ENCODE measurements around the gene LAIR1.

LAIR1 gene

GRCh38 chr19:54317108-54317964 lies 47.4 kb downstream of the LAIR1 start:
- no peaks in the 10 kb centered on the region for H4K20me1 ChIP-seq (ENCODE audit: insufficient read depth, low read length)
- no peak overlapping the region for H3K4me2 ChIP-seq (ENCODE audit: low read length)
- no peak overlapping the region for H3K4me3 ChIP-seq (ENCODE audit: low read depth, low read length, poor library complexity, severe bottlenecking)
- H3K27me3 ChIP-seq (ENCODE audit: insufficient read depth, low read length), result peaks cover 7% of the 10 kb centered on the region; the same call in 1 of the 2 replicates
- no peaks in the 10 kb centered on the region for H3K9me2 ChIP-seq (ENCODE audit: low read depth, low read length)
- H3K27ac ChIP-seq (ENCODE audit: low read depth, low read length, poor library complexity, severe bottlenecking), result no peak overlapping the region
- TF ChIP-seq CTCF (IDR thresholded peaks at IDR 0.05; ENCODE audit: low read length) (no peak), EZH2 (IDR thresholded peaks at IDR 0.05; ENCODE audit: borderline replicate concordance, low read length) (no peak)
- no peaks in the 10 kb centered on the region for H3K36me3 ChIP-seq (ENCODE audit: insufficient read depth, low read length)
- H3K79me2 ChIP-seq (ENCODE audit: insufficient read depth, low read length), result no peaks in the 10 kb centered on the region
- H3K4me1 ChIP-seq (ENCODE audit: insufficient read depth, low read length, severe bottlenecking), result no peaks in the 10 kb centered on the region
- H3K9me3 ChIP-seq (ENCODE audit: low read length), result no peaks in the 10 kb centered on the region
- no peak overlapping the region for H3K9ac ChIP-seq (ENCODE audit: low read length)
- H2AFZ ChIP-seq (ENCODE audit: low read length), result no peak overlapping the region
- no peaks in the 10 kb centered on the region for H3F3A ChIP-seq (ENCODE audit: insufficient read depth, low read length)

- TF ChIP-seq CTCF (IDR thresholded peaks at IDR 0.05; ENCODE audit: low read length), result no peak
- no peak for TF ChIP-seq EZH2 (IDR thresholded peaks at IDR 0.05; ENCODE audit: borderline replicate concordance, low read length)
- H3K4me3 ChIP-seq (ENCODE audit: low read depth, low read length, poor library complexity, severe bottlenecking), result no peak overlapping the region
- no peaks in the 10 kb centered on the region for H3K4me1 ChIP-seq (ENCODE audit: insufficient read depth, low read length, severe bottlenecking)
- H3K9me2 ChIP-seq (ENCODE audit: low read depth, low read length), result no peaks in the 10 kb centered on the region
- no peak overlapping the region for H2AFZ ChIP-seq (ENCODE audit: low read length)
- H3K4me2 ChIP-seq (ENCODE audit: low read length), result no peak overlapping the region
- no peaks in the 10 kb centered on the region for H3K79me2 ChIP-seq (ENCODE audit: insufficient read depth, low read length)
- peaks cover 7% of the 10 kb centered on the region; the same call in 1 of the 2 replicates for H3K27me3 ChIP-seq (ENCODE audit: insufficient read depth, low read length)
- H3F3A ChIP-seq (ENCODE audit: insufficient read depth, low read length), result no peaks in the 10 kb centered on the region
- no peaks in the 10 kb centered on the region for H3K9me3 ChIP-seq (ENCODE audit: low read length)
- H4K20me1 ChIP-seq (ENCODE audit: insufficient read depth, low read length), result no peaks in the 10 kb centered on the region
- no peak overlapping the region for H3K9ac ChIP-seq (ENCODE audit: low read length)
- no peaks in the 10 kb centered on the region for H3K36me3 ChIP-seq (ENCODE audit: insufficient read depth, low read length)
- no peak overlapping the region for H3K27ac ChIP-seq (ENCODE audit: low read depth, low read length, poor library complexity, severe bottlenecking)
These were observed 48.0 kb downstream of the LAIR1 start for GRCh38 chr19:54316746-54317107.

GRCh38 chr19:54315956-54316355 lies 48.8 kb downstream of the LAIR1 start:
- no peaks in the 10 kb centered on the region for H3K79me2 ChIP-seq (ENCODE audit: insufficient read depth, low read length)
- TF ChIP-seq EZH2 (IDR thresholded peaks at IDR 0.05; ENCODE audit: borderline replicate concordance, low read length) (no peak), CTCF (IDR thresholded peaks at IDR 0.05; ENCODE audit: low read length) (no peak)
- peaks cover 7% of the 10 kb centered on the region; the same call in 1 of the 2 replicates for H3K27me3 ChIP-seq (ENCODE audit: insufficient read depth, low read length)
- H3K27ac ChIP-seq (ENCODE audit: low read depth, low read length, poor library complexity, severe bottlenecking), result no peak overlapping the region
- no peak overlapping the region for H3K4me2 ChIP-seq (ENCODE audit: low read length)
- no peak overlapping the region for H2AFZ ChIP-seq (ENCODE audit: low read length)
- no peak overlapping the region for H3K9ac ChIP-seq (ENCODE audit: low read length)
- H3K4me3 ChIP-seq (ENCODE audit: low read depth, low read length, poor library complexity, severe bottlenecking), result no peak overlapping the region
- no peaks in the 10 kb centered on the region for H3F3A ChIP-seq (ENCODE audit: insufficient read depth, low read length)
- no peaks in the 10 kb centered on the region for H3K9me2 ChIP-seq (ENCODE audit: low read depth, low read length)
- H4K20me1 ChIP-seq (ENCODE audit: insufficient read depth, low read length), result no peaks in the 10 kb centered on the region
- H3K4me1 ChIP-seq (ENCODE audit: insufficient read depth, low read length, severe bottlenecking), result no peaks in the 10 kb centered on the region
- H3K9me3 ChIP-seq (ENCODE audit: low read length), result no peaks in the 10 kb centered on the region
- no peaks in the 10 kb centered on the region for H3K36me3 ChIP-seq (ENCODE audit: insufficient read depth, low read length)
